Embryonic facial prominence (tissue), 1 donor: ENCODE data around the gene FOXK1.

Source experiments
- DNase-seq: peaks from one replicate; pipeline ENCODE4 v3.0.0-alpha.2; 2016; ENCODE audit errors: extremely low spot score

Gene FOXK1

DNA sequence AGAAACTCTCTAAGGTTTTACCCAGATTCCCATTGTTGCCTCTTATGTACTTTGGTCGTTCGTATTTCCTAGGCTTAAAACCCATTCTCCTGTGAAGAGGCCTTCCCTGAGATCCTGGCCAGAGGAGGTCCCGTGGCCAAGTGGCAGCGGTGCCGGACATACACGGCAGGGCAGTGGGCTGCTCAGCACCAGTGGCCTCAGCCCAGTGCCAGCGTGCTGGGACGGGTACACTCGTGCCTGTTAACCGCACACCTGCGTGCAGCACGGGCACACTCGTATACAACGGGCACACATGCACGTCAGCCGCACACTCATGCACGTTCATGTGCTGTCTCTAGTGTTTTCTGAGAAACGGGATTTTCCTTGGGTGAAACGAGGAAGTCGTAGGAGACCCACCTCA lies 40.2 kb downstream of the FOXK1 start:
- DNase-seq: no peak

DNA sequence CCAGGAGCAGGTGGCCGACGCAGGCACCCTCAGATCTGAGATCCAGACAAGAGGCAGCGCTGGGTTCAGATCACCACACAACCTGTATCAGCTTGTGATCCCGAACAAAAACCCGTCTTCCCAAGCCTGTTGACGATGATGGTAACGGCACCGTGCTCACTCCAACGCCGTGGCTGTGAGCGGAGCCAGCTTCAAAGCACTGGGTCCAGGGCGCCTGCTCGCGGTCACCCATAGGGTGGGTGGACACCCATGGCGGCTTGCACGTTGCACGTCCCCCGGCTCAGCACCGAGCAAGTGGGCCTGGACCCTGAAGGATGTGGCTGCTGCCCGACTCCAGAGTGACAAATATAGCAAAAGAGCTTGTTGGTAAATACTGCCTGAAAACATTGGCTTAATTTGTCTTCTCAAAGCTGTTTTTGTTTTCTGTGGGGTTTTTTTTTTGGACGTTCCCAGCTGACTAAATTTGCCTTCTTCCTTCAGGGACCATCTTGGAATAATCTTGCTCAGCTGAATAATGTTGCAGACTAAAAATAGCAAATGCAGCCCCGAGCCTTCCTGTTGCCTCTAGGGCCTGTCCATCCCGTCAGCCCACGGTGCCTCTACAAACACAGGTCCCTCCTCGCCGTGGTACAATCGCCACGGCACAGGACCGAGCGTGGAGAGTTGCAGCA lies 41.0 kb downstream of the FOXK1 start:
- DNase-seq: no peak

DNA sequence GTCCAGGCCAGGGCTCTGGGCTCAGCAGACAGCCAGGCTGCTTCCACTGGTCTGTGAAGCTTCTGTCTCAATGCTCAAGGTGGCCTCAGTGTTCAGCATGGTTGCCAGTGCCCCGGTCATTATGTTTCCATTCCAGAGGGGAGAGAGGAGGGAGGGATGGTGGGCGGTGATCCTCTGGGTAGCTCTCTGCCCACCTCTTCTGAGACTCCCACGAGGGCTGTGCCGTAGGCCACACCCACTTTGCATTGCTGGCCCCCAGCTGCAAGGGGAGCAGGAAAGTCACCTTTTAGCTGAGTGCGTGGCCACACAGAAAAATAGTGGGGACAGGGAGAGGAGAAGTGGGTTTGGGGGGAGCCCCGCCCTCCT lies 42.5 kb downstream of the FOXK1 start:
- no peak for DNase-seq

DNA sequence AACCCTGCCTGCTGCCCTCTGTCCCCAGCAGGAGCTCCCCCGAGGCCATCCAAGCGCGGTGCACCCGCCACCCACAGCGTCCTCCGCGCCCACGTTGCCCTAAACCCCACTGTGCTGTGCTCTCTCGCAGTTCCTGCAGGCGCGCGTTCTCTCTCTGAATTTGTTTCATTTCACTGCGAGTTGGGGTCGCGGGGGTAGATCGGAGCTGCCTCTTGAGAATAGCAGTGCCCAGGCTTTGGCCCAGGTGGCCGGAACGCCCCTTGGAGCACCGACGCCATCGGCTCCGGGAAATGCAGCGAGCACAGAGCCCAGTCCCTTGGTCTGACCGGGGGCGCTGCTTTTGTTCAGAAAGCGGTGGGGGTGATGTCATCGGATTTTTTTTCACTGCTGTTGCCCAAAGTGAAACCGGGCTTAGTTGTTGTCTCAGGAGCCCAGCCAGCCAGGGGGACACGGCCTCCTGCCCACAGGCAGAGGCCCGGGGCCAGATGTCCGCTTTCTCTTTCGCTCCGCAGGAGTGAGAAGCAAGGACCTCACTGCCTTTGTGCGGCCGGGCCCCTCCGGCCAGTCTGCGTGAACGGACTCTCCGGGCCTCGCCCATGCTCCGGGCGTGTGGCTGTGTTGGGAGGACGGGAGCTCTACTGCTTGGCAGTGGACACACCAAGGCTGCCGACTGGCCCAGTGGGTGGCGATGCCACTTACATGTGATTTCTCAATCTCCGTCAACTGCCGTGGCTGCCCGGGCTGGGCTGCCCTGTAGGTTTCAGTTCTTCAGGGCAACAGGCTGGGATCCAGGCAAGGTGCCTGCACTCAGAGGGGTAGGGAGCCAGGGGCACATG lies 43.1 kb downstream of the FOXK1 start:
- DNase-seq: no peak

DNA sequence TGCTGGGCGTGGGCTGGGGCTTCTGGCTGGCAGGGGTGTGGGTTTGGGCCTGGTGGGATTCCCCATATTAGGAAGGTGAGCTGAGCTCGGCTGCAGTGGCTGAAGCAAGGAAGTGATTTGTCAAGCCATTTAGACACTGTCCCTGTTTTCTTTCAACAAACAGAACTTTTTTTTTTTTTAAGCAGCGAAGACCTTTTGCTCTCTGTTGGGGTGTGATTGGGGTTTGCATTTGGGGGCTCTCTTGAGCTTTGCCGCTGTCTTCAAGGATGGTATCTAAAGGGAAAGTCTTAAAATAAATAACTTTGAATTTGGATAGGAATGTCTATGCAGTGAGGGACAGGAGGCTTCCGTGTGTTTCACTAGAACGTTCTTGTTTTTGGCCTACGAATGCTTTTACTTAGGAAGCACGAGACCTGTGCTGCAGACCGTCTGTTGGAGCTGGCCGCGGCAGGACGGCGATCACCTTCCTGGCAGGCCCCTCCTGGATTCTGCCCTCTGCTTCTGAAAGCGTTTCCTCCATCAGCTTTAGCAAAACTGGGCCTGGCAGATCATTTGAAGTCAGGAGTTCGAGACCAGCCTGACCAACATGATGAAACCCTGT lies 43.9 kb downstream of the FOXK1 start:
- DNase-seq: no peak

DNA sequence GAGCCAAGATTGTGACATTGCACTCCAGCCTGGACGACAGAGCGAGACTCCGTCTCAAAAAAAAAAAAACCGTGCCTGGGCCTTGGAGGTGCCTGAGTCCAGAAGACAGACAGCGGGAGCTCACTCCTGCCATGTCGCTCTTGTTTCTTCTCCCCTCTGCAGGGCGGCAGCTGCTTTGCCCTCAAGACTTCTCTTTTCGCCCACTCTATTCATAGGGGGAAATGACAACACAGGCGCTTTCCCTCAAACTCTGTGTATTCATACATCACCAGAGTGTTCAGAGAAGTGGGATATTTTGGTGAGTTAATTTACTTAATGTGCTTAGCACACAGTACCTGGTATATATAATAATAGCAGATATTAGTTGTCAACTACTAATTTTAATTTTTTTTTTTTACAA lies 44.5 kb downstream of the FOXK1 start:
- DNase-seq: no peak

DNA sequence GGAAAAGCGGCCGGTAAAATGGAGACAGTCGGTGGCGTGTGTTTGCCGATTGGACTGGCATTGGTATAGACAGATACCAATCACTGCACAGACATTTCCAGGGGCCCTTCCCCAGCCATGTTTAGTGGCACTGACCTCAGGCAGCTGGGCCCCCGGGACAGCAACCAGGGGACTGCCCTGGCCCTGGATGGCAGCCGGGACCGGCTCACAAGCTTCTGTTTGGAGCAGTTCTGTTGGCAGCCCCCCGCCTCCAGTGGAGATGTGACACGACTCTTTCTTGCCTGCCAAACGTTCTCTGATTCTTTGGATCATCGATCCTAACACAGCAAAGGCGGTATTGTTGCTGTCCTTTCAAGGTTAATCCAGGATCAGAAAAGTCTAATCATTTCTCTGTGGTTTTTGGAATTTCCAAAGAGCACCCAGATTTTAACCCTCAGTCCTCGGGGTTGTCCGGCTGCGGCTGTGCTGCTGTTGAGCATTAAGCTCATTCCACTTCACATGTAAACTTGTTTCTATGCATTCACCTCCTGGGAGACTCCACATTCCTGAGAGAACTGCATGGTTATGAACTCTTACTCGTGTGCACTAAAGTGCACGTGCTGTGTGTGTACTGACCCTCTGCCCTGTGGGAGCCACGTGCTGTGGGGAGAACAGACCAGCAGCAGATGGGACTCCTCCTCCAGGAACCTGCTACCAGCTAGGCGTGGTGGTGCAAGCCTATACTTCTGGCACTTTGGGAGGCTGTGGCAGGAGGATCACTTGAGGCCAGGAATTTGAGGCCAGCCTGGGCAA lies 46.0 kb downstream of the FOXK1 start:
- DNase-seq: no peak

DNA sequence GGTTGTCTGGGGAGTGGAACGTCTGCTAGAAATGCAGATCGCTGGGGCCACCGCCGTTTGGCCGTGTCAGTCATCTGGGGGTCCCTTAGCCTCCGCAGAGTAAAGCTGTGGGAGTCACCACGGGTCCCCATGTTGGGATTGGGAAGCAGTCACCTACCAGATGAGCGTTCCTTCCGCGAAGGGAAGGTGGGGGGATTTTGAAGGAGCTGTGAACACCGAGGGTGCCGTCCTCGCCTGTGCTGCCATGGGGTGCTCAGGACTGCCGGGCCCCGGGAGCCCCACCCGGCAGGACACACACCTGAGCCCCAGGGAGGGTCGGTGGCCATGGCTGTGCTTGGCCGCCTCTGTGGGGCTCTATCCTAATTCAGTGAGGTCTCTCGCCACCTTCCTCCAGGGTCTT lies 47.2 kb downstream of the FOXK1 start:
- no peak for DNase-seq

DNA sequence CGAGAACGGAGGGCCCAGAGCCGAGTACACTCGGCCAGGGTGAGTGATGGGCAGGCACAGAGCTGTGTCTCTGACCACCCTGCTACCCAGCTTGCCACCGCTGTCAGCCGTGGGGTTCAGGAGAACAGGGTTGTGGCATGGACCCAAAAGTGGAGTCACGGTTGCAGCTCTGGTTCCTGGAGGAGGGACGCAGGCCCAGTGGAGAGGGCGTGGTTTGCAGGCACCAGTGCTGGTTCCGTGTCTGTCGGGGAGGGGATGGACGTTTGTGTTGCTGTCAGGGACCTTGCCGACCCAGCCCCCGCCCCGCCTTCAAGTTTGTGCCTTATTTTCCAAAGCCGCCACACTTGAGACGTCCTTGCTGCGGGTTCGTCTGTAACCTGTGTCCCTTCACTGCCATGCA lies 48.2 kb downstream of the FOXK1 start:
- DNase-seq: no peak

DNA sequence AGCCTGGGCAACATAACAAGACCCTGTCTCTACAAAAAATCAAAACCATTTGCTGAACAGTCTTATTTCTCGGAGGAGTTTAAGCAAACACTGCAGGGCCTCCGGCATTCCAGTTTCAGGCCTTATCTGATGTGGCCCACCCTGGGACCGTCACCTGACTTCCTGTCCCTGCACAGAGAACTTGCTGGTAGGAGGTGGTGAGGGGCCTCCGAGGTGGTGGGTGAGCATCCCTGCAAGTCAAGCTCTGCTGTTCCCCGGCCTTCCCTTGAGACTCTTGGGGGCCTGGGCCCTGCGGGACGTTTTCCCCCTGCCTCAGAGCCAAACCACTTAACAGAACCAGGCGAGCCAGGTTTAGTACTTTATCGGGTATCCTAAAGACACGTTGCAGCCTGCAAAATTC lies 48.9 kb downstream of the FOXK1 start:
- no peak for DNase-seq

DNA sequence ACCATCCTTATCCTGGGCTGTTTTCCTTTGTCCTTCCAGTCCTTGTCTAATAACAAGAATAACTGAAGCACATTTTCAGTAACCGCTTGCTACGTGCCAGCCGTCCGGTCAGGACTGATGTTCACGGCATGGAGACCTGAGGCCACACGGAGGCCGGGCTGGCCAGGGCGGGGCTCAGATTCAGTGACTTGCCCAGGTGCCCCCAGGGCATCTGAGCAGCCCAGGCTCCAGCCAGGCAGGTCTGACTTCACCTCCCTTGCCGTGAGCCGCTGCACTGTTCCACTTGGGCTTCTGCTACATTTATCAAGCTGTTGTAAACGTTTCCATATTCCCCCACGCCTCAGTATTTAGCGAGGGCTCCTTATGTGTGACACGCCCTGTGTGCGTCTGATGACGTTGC lies 49.7 kb downstream of the FOXK1 start:
- DNase-seq: no peak

DNA sequence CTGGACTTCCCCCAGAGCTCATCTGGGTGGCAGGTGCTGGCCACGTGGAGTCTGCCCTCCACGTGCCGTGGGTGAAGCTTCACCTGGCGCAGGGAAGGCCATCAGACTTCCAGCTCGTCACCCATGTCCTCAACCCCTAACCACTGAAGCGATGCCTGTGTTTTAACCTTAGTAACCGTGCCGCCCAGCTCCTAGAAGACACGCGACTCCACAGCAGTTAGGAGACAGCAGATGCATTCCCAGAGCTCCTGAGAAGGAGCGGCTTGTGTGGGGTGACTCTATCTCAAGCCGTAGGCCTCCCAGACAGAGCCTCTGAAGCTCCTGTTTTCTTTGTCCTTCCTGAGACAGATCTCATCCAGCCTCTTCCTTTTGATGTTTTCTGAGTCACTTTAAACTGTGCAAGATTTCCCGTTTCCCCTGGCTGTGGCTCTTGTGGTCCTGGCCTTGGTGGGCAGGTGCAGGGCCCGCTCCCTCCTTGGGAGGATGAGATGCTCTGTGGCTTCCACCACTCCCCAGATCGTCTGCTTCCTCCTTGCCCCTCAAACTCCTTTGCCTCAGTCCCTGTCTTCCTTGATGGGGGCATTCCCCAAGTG lies 51.9 kb downstream of the FOXK1 start:
- DNase-seq: no peak

DNA sequence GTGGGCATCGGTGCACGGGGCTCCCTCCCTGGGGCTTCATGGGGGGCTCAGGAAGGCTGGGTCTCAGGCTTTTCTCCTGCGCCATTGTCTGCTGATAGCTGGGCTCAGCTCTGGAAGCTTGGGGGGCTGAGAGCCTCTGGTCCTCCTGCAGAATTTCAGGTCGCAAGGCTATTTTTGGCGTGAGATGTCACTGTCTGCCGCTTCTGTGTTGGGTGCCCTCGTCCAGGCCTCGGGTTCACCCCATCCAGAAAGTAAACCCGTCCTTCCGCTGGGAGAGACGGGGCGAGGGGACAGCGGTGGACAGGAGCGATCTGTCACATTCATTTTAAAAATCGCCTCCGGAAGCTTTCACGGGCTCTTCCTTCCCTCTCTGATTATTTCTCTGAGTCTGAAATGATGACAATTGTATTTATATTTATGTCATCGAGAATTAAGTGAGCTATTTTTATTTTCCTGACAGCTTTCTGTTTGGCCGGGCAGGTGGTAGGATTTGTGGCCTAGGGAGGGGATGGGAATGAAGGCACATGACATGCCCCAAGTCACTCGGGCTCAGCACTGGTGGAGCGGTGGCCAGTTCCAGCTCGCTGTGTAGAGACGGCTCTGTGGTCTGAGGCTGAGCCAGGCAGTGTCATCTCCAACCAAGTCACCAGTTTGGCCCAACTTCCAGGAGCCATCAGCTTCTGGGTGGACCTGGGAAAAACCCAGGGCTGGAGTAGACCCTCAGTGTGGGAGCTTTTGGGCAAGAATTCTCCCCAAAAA lies 52.7 kb downstream of the FOXK1 start:
- DNase-seq: no peak

DNA sequence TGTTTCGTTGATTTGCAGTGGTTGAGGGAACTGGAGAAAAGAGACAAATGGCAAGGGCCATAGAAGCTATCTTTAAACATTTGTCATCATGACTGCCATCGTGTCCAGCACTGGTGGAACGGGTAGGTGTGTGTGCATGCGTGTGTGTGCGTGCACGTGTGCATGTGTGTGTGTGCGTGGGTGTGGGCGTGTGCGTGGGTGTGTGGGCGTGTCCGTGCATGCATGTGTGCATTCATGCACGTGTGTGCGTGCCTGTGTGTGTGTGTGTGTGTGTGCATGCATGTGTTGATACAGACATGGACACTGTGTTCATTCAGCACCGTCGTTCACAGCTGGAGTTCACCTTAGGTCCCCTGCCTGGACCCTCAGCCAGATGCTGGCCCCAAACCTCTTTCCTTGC lies 55.2 kb downstream of the FOXK1 start:
- no peak for DNase-seq

DNA sequence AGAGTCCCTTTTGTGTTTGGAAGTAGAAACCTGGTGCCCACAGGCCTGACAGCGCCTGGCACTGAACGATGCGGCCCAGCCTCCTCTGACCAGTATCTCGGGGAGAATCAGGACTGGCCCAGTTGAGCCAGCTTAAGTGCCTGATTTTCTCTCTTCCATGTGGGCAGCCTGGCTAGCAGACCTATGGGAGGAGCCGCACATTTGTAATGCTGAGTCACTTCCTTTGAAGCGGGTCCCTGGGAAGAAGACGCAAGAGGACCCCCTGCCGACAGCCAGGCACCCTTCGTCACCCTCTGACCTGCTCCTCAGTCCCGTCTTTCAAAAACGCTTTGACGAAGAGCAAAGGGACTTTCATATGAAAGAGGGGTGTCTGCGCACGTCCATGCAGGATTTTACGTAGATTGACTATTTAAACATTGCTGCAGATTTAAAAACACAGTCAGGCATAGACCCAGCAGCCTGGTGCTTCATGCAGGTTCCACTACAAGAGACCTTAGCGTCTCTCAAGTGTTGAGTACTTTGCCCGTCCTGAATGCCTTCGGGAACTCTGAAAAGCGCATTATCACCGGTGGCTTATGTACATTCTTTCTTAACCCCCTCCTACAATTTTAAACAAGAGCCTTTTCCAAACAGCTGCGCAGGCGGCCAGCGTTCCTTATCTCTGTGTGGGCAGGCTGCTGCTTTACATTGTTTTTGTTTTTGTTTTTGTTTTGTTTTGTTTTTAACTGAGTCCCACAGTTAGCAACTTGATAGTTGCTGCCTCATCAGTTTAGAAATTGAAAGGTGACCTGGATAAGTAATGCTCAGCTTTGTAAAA lies 56.8 kb downstream of the FOXK1 start:
- DNase-seq: no peak

DNA sequence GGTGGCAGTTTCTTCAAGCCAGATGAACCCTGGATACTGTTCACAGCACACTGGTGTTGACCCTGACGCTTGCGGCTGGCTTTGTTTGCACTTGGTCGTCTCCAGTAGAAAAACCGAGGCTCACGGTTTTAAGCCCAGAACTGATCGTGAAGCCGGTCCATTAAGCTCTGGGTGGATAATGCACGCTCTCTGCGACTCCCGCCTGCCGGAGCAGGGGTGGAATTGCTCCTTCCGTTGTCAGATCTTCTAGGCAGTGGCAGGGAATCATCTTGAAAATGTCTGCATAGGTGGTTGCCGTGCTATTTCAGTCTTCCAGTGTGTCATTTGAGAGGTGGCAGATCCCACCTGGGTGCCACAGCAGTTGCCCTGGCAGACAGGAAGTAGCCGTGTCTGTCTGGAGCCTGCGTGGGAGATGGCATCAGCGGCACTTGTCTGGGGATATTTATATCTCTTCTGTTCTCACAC lies 57.5 kb downstream of the FOXK1 start:
- no peak for DNase-seq

DNA sequence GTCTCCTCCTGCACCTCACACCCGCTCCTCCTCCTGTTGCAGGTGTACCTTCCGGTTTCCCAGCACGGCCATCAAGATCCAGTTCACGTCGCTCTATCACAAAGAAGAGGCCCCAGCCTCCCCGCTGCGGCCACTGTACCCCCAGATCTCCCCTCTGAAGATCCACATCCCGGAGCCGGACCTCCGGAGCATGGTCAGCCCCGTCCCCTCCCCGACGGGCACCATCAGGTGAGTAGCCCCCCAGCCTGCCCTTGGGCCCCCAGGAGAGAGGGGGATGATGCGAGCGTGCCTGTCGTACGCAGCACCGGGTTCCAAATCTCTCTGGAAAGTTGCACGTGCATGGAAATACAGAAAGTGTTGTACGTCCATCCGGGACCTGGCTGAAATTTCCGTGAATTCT lies 58.7 kb downstream of the FOXK1 start:
- DNase-seq: no peak

DNA sequence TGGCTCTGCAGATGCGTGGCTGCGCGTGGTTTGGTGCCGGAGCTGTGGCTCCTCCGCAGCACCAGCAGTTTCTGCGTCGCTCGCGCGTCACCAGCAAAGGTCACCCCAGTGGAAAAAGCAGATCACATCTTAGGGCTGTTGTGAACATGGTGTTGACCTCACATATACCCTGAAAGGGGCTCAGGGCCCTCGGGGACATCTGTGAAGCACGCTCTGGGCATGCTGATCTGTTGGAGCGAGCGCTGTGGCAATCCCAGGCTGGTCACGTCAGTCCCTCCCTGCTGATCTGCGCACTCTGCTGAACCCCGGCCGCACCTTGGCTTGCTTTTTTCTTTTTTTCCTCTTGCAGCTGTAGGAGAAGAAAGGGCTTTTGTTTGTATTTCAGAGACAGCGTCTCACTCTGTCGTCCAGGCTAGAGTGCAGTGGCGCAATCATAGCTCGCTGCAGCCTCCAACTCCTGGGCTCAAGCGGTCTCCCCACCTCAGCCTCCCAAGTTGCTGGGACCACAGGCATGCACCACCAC lies 60.0 kb downstream of the FOXK1 start:
- no peak for DNase-seq

DNA sequence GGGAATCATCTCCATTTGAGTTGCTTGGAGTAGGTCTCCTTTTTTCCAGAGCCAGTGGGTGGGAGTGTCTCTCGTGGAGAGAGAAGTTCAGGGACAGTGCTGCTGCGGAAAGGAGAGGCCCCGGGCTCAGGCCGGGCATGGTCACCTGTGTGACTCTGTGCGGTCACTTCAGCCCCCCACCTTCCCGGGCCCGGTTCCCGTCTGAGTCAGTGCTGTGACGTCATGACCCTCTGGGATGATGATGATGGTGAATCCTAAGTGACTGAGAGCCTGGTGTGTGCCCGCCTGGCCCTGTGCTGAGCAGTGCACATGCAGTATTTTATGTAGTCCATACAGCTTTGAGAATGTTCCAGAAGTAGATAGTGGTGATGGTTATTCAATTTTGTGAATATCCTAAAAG lies 60.8 kb downstream of the FOXK1 start:
- DNase-seq: no peak
